Panc1 (cell line): Measurements from ENCODE around the gene MSLN.

Experiments used
- CTCF ChIP-seq: fragments of 450-650 bp; IDR thresholded peaks from 2 replicates; pipeline ENCODE4 v1.5.1; 2017; ENCODE audit warnings: mild to moderate bottlenecking
- POLR2AphosphoS5 ChIP-seq: IDR thresholded peaks from 2 replicates; pipeline ENCODE4 v1.6.1; 2012; ENCODE audit warnings: mild to moderate bottlenecking, low read depth, low read length, moderate library complexity
- REST ChIP-seq, 2 experiments: IDR thresholded peaks; 2 replicates each; pipeline ENCODE4 v1.6.1; 2011 to 2012; ENCODE audit warnings: low read depth in 2 of 2, control low read depth in 1 of 2, low read length in 1 of 2, mild to moderate bottlenecking in 1 of 2, moderate library complexity in 1 of 2; ENCODE audit not compliant: insufficient read depth in 1 of 2
- TCF7L2 ChIP-seq: IDR thresholded peaks from 2 replicates; pipeline ENCODE4 v1.6.1; 2011; ENCODE audit warnings: mild to moderate bottlenecking, low read depth, low read length, inconsistent platforms

- TF ChIP-seq CTCF (no peak), REST (IDR thresholded peaks at IDR 0.05; ENCODE audit: insufficient read depth in 1 of 2, low read depth in 2 of 2, low read length in 1 of 2) (no peak), POLR2AphosphoS5 (no peak; the same call in 1 of the 2 replicates), TCF7L2 (no peak)
These were observed 29.6 kb upstream of the MSLN start for GRCh38 chr16:730666-731509.
